Measurements from ENCODE around the gene ATF1.
"Not testable (repeated sequence)": the region's sequence is repeated elsewhere in the genome, so short reads cannot be mapped to it uniquely, and the experiment has no call there.

ATF1 gene

DNA sequence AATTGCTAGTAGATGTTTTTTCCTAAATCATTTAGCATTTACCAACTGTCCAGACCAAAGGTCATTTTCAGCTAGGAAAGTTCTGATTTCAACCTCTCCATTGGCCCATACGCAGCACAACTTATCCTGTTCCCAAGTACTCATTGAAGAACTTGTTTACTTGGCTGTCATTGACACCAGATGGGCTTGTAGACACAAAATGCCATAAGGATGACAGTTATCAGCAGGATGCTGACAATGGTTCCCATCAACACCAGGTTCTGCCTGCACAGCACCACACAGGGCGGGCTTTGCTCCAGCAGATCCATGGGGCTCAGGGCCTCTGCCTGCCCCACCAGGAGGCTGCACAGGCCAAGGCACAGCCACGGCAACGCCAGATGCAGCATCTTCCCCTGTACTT is 42.3 kb downstream of the ATF1 start:
- DNase-seq, result peak in 1 of 2 experiments; percentile 74

DNA sequence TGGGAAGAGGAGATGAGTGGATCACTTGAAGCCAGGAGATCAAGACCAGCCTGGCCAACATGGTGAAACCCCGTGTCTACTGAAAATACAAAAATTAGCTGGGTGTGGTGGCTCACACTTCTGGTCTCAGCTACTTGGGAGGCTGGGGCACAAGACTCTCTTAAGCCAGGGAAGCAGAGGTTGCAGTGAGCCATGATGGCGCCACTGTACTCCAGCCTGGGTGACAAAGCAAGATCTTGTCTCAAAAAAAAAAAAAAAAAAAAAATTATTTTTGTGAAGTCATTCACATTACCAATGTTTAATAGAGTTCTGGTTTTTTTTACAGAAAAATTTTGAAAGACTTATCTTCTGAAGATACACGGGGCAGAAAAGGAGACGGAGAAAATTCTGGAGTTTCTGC is 45.2 kb downstream of the ATF1 start:
- not testable (repeated sequence) for DNase-seq

DNA sequence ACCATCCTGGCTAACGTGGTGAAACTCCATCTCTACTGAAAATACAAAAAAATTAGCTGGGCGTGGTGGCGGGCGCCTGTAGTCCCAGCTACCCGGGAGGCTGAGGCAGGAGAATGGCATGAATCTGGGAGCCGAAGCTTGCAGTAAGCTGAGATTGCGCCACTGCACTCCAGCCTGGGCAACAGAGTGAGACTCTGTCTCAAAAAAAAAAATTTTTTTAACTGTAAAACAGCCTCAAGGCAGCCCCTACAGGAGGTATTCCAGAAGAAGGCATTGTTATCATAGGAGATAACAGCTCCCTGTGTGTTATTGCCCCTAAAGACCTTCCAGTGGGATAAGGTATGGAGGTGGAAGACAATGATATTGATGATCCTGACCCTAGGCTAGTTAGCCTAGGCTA is 51.0 kb downstream of the ATF1 start:
- DNase-seq, result not testable (repeated sequence)

DNA sequence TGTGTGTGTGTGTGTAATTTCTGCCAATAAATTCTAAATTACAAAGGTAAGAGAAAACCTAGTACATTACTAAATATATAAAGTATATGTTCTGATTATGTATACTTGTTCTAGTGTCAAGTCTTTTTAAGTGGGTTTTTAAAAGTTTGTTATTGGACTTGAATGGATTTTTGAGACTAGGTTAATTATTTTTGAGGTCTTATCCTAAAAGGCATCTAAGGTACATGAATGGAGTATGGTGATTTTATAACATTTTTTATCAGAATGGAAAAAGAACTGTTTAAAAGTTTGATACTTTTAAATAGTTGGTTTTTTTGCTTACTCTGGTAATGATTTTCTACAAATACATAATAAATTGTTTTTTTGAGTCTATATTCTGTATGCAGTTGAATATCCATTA is 56.3 kb downstream of the ATF1 start:
- DNase-seq, result no peak

DNA sequence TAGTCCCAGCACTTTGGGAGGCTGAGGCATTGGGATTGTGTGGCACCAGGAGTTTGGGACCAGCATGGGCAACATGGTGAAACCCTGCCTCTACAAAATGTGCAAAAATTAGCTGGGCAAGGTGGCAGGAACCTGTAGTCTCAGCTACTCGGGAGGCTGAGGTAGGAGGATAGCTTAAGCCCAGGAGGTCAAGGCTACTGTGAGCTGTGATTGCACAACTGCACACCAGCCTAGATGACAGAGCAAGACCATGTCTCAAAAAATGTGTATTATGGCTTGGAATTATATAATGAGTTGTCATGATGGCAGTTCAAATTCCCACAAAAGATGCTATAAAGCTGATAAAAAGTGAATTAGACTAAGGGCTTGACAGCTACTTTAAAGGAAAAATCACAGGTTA is 58.2 kb downstream of the ATF1 start:
- no peak for DNase-seq

DNA sequence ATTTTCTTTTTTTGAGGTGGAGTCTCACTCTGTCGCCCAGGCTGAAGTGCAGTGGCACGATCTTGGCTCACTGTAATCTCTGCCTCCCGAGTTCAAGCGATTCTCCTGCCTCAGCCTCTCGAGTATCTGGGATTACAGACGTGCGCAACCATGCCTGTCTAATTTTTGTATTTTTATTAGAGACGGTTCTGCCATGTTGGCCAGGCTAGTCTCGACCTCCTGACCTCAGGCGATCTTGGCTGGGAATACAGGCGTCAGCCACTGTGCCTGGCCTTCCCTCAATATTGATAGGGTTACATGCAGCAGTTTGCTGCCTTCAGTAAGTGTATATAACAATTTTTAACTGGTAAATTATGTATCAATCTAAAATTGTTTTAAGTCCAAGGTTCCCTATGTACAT is 59.8 kb downstream of the ATF1 start:
- DNase-seq, result not testable (repeated sequence)

DNA sequence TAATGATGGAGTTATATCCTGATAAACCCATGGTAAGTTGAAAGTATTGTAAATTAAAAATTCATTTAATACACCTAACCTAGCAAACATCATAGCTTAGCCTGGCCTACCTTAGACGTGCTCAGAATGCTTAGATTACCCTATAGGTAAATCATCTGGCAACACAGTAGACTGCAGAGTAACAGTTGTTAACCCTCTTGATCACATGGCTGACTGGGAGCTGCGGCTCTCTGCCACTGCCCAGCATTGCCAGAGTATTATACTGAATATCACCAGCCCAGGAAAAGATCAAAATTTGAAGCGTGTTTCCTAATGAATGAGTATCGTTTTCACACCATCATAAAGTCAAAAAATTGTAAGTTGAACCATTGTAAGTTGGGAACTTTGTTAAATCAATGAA is 61.0 kb downstream of the ATF1 start:
- no peak for DNase-seq

DNA sequence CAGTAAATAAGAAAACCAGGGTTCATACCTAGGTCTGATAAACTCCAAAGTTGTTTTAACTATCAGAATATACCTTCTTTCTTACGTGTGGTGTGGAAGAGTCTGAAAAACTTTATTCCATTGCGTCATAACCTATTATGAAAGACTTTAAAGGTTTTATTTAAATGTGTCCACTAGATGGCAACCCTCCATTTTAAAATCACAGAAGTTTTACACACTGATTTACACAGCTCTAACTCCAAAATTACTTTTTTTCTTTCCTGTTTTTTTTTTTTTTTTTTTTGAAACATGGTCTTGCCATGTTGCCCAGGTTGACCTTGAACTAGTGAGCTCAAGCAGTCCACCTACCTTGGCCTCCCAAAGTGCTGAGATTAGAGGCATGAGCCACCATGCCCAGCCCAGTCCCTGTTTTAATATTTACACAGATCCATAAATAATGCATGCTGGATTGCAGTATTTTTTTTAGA is 61.5 kb downstream of the ATF1 start:
- DNase-seq, result peak; percentile 5 to 59

DNA sequence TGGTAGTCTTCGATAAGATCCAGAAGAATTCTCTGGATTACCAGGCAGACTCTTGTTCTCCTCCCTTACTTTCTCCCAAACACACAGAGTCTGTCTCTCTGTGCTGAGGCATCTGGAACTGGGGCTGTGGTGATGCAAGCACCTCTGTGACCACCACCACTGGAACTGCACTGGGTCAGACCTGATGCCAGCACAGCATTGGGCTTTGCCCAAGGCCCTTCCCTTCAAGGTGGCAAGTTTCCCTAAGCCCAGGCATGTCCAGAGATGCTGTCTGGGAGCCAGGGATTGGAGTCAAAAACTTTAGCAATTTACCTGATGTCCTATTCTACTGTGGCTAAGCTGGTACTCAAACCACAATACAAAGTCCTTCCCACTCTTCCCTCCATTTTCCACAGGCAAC is 64.2 kb downstream of the ATF1 start:
- DNase-seq, result no peak

DNA sequence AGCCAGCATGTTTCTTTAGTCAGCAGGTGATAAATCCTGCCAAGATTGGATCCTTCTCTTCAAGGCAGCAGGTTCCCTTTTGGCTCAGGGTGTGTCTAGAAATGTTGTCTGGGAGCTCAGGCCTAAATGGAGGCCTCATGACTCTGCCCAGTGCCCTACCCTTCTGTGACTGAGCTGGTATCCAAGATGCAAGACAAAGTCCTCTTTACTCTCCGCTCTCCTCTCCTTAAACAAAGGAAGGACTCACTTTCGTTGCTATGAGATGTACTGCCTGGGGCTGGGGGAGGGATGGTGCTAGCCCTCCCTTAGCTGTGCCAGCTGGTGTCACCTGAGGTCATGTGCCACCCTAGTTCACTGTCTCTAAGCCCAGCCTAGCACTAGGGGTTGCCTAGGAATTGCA is 65.0 kb downstream of the ATF1 start:
- no peak for DNase-seq

DNA sequence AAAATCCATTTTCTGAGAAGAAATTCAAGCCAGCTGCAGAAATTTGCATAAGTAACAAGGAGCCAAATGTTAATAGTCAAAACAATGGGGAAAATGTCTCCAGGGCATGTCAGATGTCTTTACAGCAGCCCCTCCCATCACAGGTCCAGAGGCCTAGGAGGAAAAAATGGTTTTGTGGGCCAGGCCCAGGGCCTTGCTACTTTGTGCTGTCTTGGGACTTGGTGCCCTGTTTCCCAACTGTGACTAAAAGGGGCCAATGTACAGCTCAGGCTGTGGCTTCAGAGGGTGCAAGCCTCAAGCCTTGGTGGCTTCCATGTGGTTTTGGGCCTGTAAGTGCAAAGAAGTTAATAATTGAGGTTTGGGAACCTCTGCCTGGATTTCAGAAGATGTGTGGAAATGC is 69.9 kb downstream of the ATF1 start:
- DNase-seq, result not testable (repeated sequence)

DNA sequence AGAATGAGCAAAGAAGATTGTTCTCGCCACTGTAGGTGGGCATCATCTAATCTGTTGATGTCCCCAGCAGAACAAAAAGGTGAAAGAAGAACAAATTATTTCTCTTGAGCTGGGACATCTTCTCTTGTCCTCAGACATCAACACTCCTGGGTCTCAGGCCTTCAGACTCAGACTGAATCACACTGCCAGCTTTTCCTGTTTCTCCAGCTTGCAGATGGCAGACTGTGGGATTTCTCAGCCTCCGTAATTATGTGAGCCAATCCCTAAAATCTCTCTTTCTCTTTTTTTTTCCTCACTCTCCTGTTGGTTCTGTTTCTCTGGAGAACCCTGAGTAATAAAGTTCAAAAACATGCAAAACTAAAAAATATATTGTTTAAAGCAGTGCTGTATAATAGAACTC is 75.1 kb downstream of the ATF1 start:
- DNase-seq, result no peak

DNA sequence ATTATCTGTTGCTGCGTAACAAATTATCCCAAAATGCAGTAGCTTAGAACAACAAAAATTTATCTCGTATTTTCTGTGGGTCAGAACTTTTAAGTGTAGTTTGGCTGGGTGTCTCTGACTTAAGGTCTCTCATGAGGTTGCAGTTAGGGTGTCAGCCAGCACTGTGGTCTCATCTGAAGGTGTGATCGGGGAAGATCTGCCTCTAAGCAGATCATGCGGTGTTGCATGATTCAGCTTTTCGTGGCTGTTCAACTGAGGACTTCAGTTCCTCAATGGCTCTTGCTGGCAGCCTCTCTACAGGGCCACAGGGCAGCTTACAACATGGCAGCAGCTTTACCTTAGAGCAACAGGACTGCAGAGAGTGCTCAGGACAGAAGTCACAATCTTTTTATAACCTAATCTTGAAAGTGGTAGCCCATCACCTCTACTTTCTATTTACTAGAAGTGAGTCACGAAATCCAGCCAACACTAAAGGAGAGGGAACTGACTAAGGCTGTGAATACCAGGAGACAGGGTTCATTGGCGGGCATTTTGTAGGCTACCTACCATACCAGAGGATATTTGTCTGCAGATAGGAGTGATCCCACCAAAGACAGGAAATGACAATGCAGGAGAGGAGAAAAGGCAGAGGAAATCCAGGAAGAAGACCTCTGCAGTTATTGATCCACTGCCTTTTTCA is 77.0 kb downstream of the ATF1 start:
- DNase-seq, result no peak

DNA sequence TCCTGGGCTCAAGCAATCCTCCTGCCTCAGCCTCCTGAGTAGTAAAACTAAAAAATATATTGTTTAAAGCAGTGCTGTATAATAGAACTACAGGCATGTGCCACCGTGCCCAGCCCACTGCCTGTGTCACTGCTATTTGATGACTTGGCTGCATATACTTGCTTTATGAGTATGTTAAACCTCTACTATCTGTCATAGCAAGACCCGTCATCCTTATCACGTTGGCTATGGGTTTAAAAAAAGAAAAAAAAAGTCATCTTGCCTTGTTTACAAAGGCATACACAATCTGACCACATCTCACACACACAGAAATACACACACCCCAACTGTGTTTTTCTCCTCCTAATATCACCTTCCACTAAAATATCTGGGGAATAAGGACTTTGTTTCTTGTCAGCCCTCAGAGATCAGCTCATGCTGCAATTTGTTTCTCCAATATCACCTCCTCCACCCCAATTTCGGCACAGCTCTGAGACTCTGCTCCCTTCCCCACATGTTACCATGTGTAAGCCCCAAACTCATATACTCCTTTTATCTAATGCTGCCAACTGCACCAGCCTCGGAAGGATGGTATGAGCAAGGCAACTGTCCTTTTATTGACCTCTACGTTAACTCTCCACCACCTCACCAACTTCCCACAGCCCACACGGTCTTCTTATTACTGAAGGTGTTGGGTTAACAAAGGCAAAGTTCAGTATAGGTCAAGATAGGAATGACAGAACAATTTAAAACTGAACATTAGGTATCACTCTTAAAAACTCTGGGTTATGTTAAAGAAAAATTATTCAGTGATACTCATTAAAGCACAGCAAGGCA is 78.0 kb downstream of the ATF1 start:
- no peak for DNase-seq

DNA sequence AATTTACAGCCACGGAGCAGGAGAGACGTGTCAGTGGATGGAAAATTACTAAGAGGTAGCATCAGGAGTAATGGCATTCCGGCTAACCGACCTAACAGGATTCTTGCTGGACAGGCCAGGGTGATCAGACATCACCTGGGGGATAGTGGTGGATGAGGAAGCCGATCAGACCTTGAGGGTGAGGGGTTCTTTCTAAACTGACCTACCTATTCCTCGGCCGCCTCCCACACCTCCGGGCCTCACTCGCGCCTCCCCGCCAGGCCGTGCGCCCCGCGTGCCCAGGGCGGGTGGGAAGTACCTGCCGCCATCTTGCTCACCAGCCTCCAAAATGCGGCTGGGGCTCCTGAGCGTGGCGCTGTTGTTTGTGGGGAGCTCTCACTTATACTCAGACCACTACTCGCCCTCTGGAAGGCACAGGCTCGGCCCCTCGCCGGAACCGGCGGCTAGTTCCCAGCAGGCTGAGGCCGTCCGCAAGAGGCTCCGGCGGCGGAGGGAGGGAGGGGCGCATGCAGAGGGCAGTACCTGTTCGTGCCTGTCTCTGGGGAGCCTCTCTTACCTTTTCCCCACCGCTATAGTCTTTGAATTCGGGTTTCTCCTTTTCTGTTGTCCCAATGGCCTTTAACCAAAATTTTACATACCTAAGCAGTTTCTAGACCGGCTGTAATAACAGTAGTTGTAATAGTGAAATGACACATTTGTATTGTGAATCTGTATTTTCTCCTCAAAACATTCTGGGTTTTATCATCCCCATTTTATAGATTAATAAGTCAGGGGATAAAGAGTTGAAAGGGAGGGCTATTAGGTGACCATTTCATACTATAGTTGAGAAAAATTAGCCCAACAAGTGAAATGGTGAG is 79.0 kb downstream of the ATF1 start, which contains the start of gene TMPRSS12:
Gene TMPRSS12, plus strand, starts transcription at position 290 of the 857 bp plus-strand sequence. Its CDS starts 39 bp downstream, at position 329.
- DNase-seq, result no peak

DNA sequence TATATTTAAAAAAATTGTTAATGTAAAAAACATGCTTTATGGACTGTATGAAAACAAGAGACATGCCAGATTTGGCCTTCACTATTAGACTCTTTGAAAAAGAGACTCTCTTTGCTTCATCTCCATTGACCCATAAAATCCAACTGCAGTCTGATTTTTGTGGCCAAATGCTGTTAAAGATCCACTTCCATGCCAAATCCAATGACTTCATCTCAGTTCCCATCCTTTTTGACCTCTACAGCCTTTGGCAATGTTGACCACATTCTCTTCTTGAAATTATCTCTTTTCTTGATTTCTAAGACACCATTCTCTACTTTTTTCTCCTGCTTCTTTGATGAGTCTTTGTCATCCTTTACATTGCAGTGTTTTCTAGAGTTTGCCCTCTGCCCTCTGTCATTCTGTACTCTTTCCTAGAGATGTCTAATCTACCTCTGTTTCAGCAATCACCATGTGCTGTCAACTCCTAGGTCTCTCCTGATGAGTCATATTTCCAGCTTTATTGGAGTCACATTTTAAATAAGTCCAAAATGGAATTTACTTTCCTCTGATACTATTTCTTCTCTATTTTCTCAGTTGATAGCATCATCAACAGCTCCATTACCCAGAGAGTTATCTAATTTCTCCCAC is 81.2 kb downstream of the ATF1 start:
- DNase-seq, result no peak

DNA sequence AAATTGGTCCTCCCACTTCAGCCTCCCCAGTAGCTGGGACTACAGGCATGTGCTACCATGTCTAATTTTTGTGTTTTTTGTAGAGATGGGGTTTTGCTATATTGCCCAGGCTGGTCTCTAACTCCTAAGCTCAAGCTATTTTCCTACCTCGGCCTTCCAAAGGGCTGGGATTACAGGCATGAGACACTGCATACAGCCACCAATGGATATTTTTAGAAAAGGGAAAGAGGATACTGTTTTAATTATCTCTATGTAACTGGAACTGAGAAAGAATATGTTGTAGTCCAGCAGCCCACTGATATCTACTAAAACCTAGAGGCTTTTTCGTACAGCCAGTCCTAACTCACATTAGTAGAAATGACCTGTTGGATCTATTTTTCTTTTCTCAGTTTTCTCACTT is 85.1 kb downstream of the ATF1 start:
- DNase-seq, result no peak

DNA sequence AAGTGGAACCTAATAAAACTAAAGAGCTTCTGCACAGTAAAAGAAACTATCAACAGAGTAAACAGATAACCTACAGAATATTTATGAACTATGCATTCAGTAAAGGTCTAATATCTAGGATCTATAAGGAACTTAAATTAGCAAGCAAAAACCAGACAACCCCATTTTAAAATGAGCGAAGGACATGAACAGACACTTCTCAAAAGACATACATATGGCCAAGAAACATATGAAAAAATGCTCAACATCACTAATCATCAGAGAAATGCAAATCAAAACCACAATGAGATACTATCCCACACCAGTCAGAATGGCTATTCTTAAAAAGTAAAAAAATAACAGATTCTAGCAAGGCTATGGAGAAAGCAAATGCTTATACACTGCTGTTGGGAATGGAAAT is 91.3 kb downstream of the ATF1 start:
- not testable (repeated sequence) for DNase-seq

DNA sequence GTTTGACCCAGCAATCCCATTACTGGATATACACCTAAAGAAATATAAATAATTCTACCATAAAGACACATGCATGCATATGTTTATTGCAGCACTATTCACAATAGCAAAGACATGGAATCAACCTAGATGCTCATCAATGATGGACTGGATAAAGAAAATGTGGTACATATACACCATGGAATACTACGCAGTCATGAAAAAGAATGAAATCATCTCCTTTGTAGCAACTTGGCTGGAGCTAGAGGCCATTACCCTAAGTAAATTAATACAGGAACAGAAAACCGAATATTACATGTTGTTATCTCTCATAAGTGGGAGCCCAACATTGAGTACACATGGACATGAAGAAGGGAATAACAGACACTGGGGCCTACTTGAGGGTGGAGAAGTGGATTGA is 91.8 kb downstream of the ATF1 start:
- DNase-seq, result not testable (repeated sequence)

DNA sequence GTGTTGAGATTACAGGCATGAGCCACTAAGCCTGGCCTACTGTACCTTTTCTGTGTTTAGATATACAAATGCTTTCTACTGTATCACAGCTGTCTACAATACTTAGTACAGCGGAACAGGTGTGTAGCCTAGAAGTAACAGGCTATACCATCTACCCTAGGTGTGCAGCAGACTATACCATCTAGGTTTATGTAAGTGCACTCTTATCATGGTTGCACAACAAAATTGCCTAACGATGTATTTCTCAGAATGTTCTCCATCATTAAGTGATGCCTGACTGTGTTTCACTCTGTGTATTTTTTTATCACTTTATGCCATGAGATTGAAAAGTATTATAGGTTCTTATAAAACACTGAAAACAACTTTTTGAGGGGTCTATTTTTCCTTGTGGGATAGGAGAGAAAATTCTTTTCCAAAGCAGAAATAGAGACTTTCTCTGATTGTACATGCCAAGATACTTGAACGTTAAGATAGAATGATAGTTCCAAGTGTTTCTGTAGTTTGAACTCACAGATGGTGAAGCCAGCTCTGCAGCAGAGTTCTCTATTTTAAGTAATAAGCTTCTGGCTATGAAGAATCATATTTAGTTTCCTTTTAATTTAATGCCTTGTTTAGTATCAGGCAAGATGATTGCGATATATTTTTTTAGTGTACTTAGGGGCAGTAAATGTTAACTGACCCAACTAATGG is 95.9 kb downstream of the ATF1 start:
- no peak for DNase-seq

DNA sequence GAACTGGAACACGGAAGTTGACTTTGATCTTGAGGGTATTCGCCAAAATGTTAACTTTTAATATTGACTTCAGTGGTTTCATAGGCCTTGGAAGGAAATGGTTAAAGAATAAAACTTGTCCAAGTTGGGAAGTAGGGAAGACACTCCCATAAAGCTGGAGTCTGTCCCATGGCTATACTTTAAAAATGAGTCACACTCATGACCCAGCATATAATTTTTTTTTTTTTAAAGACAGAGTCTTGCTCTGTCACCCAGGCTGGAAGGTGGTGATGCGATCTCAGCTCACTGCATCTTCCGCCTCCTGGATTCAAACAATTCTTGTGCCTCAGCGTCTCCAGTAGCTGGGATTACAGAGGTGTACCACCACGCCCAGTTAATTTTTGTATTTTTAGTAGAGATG is 98.4 kb downstream of the ATF1 start:
- no peak for DNase-seq

DNA sequence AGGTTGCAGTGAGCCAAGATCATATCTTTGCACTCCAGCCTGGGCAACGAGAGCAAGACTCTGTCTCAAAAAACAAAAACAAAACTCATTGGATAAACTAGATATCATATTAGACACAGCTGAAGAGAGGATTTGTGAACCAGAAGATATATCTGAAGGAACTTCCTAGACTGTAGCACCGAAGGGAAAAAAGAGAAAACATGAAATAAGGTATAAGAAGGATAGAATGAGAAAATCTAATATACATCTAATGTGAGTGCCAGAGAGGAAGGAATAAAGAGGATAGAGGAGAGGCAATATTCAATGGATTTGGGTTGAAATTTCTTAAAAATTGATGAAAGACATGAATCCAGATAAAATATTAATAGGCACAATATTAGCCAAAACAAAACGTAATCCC is 101.4 kb downstream of the ATF1 start:
- no peak for DNase-seq
